WERI-Rb-1 (cell line): ENCODE results near the gene COX7A1.

Experiments
- DNase-seq: peaks from one replicate; pipeline ENCODE4 v3.0.0-alpha.2; 2020
- H3K27ac ChIP-seq: fragments of 250-450 bp; sonication (Bioruptor Pico); 2 replicates; pipeline ENCODE4 v1.5.1; 2020; ENCODE audit warnings: mild to moderate bottlenecking, moderate library complexity
- H3K27me3 ChIP-seq: fragments of 250-450 bp; sonication (Bioruptor Pico); 2 replicates; pipeline ENCODE4 v1.5.1; 2021; ENCODE audit warnings: mild to moderate bottlenecking, low read depth, moderate library complexity; ENCODE audit not compliant: insufficient read depth, severe bottlenecking
- H3K36me3 ChIP-seq: fragments of 250-450 bp; sonication (Bioruptor Pico); 2 replicates; pipeline ENCODE4 v1.5.1; 2020; ENCODE audit warnings: mild to moderate bottlenecking, moderate library complexity
- H3K4me3 ChIP-seq: 2 replicates; pipeline ENCODE4 v1.5.1; 2011; ENCODE audit warnings: low read depth, mild to moderate bottlenecking, control low read depth, low read length
- H3K9me3 ChIP-seq: fragments of 250-450 bp; sonication (Bioruptor Pico); 2 replicates; pipeline ENCODE4 v1.5.1; 2021; ENCODE audit warnings: mild to moderate bottlenecking, moderate library complexity; ENCODE audit not compliant: severe bottlenecking
- TF ChIP-seq, protein P1 (sequence below): IDR thresholded peaks from 2 replicates; pipeline ENCODE4 v1.5.1; 2011; ENCODE audit warnings: low read depth, mild to moderate bottlenecking, control low read depth, inconsistent platforms, low read length

Gene COX7A1

DNA sequence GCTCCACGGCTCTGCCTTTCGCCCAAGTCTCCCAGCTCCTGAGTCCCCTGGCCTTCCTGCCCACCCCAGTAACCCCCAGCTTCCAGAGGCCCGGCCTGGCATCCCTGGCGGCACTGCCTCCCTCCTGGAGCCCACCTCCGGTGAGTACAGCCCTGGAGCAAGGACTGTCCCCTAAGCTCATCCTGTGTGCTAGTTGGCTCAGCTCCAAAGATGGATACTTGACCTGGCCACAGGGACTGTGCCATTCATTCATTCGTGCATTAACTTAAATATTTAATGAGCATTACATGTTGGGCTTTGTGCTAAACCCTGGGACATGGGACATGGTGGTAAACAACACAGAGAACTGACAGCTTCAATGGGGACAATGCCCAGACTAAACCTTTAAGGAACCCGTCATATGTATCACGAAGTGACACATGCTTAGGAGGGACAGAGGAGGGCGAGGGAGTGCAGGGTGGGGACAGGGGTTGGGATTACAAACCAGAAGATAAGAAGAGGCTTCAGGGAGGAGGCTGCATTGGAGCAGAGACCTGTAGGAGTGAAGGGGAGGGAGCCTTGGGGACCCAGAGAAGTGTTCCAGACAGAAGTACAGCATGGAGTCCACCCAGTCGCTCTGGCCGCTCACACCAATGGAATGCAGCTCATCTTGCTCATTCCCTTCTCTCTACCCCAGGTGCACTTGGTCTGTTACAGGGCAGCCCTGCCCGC, 48.2 kb downstream of the COX7A1 start:
- Histone ChIP-seq H3K4me3 (no peak overlapping the region), H3K27ac (no peak overlapping the region), H3K9me3 (no peaks in the 10 kb centered on the region), H3K27me3 (no peaks in the 10 kb centered on the region), H3K36me3 (peaks cover 68% of the 10 kb centered on the region)
- TF ChIP-seq, protein P1, sequence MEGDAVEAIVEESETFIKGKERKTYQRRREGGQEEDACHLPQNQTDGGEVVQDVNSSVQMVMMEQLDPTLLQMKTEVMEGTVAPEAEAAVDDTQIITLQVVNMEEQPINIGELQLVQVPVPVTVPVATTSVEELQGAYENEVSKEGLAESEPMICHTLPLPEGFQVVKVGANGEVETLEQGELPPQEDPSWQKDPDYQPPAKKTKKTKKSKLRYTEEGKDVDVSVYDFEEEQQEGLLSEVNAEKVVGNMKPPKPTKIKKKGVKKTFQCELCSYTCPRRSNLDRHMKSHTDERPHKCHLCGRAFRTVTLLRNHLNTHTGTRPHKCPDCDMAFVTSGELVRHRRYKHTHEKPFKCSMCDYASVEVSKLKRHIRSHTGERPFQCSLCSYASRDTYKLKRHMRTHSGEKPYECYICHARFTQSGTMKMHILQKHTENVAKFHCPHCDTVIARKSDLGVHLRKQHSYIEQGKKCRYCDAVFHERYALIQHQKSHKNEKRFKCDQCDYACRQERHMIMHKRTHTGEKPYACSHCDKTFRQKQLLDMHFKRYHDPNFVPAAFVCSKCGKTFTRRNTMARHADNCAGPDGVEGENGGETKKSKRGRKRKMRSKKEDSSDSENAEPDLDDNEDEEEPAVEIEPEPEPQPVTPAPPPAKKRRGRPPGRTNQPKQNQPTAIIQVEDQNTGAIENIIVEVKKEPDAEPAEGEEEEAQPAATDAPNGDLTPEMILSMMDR: no peak
- no peak for DNase-seq

DNA sequence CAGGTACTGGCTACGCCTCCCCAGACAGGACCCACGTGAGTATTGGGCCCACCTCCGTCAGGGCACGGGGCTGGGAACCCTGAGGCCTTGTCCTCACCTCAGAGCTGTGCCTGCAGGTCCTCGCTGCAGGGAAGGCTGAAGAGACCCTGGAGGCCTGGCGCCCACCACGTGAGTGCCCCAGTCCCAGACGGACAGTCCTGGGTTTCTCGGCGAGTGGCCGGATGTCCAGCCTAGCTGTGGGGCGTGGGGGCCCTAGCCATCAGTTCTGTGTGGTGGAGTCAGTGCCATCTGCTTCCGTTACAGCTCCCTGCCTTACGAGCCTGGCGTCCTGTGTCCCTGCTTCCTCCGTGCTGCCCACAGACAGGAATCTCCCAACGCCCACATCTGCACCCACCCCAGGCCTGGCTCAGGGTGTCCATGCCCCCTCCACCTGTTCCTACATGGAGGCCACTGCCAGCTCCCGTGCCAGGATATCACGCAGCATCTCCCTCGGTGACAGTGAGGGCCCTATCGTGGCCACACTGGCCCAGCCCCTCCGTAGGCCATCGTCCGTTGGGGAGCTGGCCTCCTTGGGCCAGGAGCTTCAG, 49.1 kb downstream of the COX7A1 start:
- TF ChIP-seq, protein P1: no peak
- Histone ChIP-seq H3K27ac (no peak overlapping the region), H3K9me3 (no peaks in the 10 kb centered on the region), H3K4me3 (no peak overlapping the region), H3K27me3 (no peaks in the 10 kb centered on the region), H3K36me3 (peaks cover 68% of the 10 kb centered on the region)
- no peak for DNase-seq

DNA sequence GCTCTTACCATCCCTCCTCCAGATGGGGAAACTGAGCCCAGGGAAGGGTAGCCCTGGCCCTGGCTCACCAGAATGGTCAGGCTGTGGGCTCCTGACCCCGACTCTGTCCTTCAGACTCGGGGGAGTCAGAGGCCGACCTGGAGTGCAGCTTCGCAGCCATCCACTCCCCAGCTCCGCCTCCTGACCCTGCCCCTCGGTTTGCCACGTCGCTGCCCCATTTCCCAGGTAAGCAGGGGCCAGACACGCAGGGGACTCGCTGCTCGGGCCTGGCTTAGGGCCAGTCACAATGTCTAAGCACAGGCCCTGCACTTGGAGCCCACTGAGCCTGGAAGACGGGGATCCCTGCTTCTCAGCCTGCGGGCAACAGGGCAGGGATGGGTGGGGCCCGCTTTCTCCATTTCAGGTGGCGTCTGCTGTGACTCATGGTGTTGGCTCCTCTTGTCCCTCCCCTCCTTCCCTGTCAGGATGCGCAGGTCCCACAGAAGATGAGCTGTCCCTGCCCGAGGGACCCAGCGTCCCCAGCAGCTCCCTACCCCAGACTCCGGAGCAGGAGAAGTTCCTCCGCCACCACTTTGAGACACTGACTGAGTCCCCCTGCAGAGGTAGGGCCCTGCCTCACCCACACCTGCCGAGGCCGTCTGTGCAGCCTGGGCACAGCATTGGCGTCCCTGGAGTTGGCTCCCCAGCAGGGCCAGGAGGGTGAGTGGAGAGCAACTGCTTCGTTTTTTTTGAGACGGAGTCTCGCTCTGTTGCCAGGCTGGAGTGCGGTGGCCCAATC, 50.5 kb downstream of the COX7A1 start:
- no peak overlapping the region for H3K27ac ChIP-seq
- TF ChIP-seq, protein P1: no peak

More for the DNA sequence above, 50.5 kb downstream of the COX7A1 start:
- H3K9me3 ChIP-seq: no peaks in the 10 kb centered on the region
- peaks cover 72% of the 10 kb centered on the region for H3K36me3 ChIP-seq
- no peak for DNase-seq
- no peak overlapping the region for H3K4me3 ChIP-seq
- no peaks in the 10 kb centered on the region for H3K27me3 ChIP-seq
